Fibroblast of villous mesenchyme (primary cell): ENCODE measurements around the gene ROR1. TPM values are rescaled to one million over a fixed set of nuclear protein-coding genes. Genes with fewer than 3 reads are reported as not detected.

Experiments
- DNase-seq: peaks from one replicate; pipeline ENCODE4 v3.0.0-alpha.2; 2010; ENCODE audit warnings: low read depth
- H3K4me3 ChIP-seq: 2 replicates; pipeline ENCODE4 v1.5.1; 2011; ENCODE audit warnings: low read depth, mild to moderate bottlenecking, low read length
- CTCF ChIP-seq: IDR thresholded peaks from 2 replicates; pipeline ENCODE4 v1.5.1; 2012; ENCODE audit warnings: low read depth, mild to moderate bottlenecking, low read length; ENCODE audit not compliant: insufficient read depth
- total RNA-seq: library from RNA; depleted of rRNA; stranded (reverse); fragments of >200 nt; gene quantifications from 2 replicates; pipeline ENCODE4 v1.2.3, GENCODE V29; 2012

The ROR1 gene
- total RNA-seq, 1 donor, result 8.6 TPM

- peak; percentile 79 for DNase-seq
- no peak for TF ChIP-seq CTCF
- no peak overlapping the region for H3K4me3 ChIP-seq
These were observed 398.7 kb downstream of the ROR1 start for GRCh38 chr1:64172458-64172983.

DNA sequence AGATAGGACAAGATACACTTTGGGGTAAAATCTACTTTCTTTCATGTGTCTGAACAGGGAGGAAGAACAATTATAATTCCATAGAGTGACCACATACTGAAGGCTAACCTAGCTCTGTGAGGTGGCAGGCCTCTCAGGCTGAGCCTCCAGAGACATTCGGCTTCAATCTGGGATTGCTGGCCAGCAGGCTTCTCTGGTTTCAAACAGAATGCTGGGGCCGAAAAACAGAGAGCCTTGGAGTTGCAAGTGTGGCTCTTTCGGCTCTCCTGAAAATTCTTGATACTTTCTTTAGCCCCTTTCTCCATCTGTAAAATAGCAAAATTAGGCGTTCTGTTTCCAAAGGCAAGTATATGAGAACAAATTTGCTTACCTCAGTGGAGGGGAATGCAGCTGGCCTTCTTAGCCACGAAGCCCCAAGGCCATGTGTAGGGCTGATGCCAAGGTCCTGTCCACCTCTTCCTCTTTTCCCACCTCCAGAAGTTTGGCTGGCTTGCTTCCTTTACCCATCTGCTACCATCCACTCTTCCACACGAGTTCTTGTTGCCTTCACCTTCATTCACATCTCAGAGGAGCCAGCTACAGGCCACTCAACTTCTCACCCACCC is 399.6 kb downstream of the ROR1 start:
- TF ChIP-seq CTCF, result no peak
- H3K4me3 ChIP-seq, result no peak overlapping the region
- no peak for DNase-seq

- no peak for DNase-seq
- H3K4me3 ChIP-seq, result no peak overlapping the region
- no peak for TF ChIP-seq CTCF
These were observed 401.8 kb downstream of the ROR1 start for GRCh38 chr1:64175639-64176038.

DNA sequence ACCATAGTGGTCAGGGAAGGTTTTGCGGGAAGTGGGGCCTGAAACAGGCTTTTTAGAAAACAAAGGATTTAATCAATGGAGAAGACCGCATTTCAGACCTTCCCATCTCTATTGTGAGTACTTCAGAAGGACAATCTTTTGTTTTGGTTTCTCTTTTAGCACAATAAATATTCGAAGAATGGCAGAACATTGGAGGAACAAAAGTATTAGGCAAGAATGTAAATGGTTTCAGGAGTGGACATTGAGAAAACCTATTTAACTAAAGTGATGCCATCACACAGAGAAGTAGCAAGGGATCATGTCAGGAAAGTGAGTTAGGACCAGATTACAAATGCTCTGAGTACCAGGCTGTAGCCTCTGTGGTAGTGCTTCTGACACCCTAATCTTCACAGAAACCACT is 402.8 kb downstream of the ROR1 start:
- H3K4me3 ChIP-seq, result no peak overlapping the region
- no peak for DNase-seq
- no peak for TF ChIP-seq CTCF

- H3K4me3 ChIP-seq, result no peak overlapping the region
- no peak for DNase-seq
- TF ChIP-seq CTCF, result no peak
These were observed 405.8 kb downstream of the ROR1 start for GRCh38 chr1:64179588-64179987.

GRCh38 chr1:64182207-64182606 is 408.4 kb downstream of the ROR1 start:
- no peak overlapping the region for H3K4me3 ChIP-seq
- DNase-seq, result no peak
- no peak for TF ChIP-seq CTCF
